ENCODE results near the gene KMT2D. TPM values are rescaled to one million over a fixed set of nuclear protein-coding genes. Genes with fewer than 3 reads are reported as not detected.

The KMT2D gene
- total and polyA plus RNA-seq, 2 donors (not counting 3 experiments of a cell fraction or from before 2014, with no cell fraction given), result 15.1 to 120 TPM

DNA sequence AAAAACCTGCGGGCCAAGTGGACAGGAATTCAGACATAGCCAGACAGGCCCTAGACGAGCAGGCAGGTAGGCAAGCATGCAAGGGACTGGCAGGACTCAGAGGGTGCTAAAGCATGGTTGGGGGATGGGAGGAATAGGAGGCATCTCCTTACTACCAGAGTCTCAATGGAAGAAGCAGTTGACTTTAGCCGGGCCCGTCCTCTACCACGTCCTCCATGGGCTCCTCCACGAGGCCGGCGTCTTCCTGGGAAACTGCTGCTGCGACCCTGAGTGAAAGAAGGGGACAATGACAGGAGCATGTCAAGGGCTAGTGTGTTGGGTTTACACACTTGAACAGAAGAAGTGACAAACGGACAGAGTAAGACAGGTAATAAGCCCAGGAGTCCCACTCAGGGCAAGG, 11.6 kb downstream of the KMT2D start:
- CTCF ChIA-PET, result interaction anchor here (0.9 to 1.4 kb wide), 7 partner anchors 8 to 43 kb away, joined by 3 to 5 read pairs (median 3); partner anchors contain the start of gene RHEBL1
- POLR2A ChIA-PET, result no interaction called here
- no TSS peak for BruUV-seq (replicated peaks)
- H3K9me1 ChIP-seq (replicated peaks; ENCODE audit: control insufficient read depth, extremely low read depth, insufficient read depth, low read length), result no peaks in the 10 kb centered on the region
- intact Hi-C loops (cut with micrococcal nuclease) (no loop called here), dilution Hi-C loops (cut with MboI; ENCODE audit: extremely low pct_ligation_motif_present, low sequenced_read_pairs) (no loop called here)
- TF ChIP-seq EZH2 (IDR thresholded peaks at IDR 0.05; ENCODE audit: borderline replicate concordance, low read depth, low read length, severe bottlenecking) (no peak), FOS (IDR thresholded peaks at IDR 0.05; ENCODE audit: borderline replicate concordance, insufficient read depth, low read length) (no peak), GATA2 (IDR thresholded peaks at IDR 0.05; ENCODE audit: insufficient read depth, insufficient read length, low read depth, low read length) (no peak), JUN (IDR thresholded peaks at IDR 0.05; ENCODE audit: borderline replicate concordance, insufficient read depth, insufficient read length, low read depth) (no peak)
- peaks cover 7% of the 10 kb centered on the region for H3K4me1 ChIP-seq (ENCODE audit: control insufficient read depth, extremely low read depth, insufficient read depth, low read length)
- no peaks in the 10 kb centered on the region for H3K9me3 ChIP-seq (replicated peaks; ENCODE audit: control insufficient read depth, insufficient read depth, low read length)
- no peak overlapping the region for H3K27ac ChIP-seq (ENCODE audit: insufficient read depth, low read depth, low read length)
- no peaks in the 10 kb centered on the region for H4K20me1 ChIP-seq (replicated peaks; ENCODE audit: control insufficient read depth, extremely low read depth, insufficient read depth, low read length)
- peaks cover 41 to 89% of the 10 kb centered on the region in 2 experiments for H3K36me3 ChIP-seq (ENCODE audit: control insufficient read depth in 2 of 2, extremely low read depth in 1 of 2, insufficient read depth in 2 of 2, low read length in 2 of 2)
- H3K4me3 ChIP-seq (replicated peaks in 1 of 3; ENCODE audit: insufficient read depth in 1 of 3, low read depth in 1 of 3, low read length in 3 of 3), result no peak overlapping the region
- H3K9ac ChIP-seq (replicated peaks; ENCODE audit: extremely low read depth, insufficient read depth, low read length), result no peak overlapping the region
- DNase-seq (ENCODE audit: low read depth, low spot score), result no peak
- no peaks in the 10 kb centered on the region for H3K27me3 ChIP-seq (ENCODE audit: control insufficient read depth in 2 of 2, insufficient read depth in 2 of 2, low read length in 2 of 2)
- H3K79me2 ChIP-seq (ENCODE audit: control insufficient read depth, insufficient read depth, low read length), result peaks cover 30% of the 10 kb centered on the region
- no peak for FAIRE-seq
- H3K4me2 ChIP-seq (ENCODE audit: insufficient read depth, low read length), result no peak overlapping the region
- no peak overlapping the region for H2AFZ ChIP-seq (ENCODE audit: low read depth, low read length)

DNA sequence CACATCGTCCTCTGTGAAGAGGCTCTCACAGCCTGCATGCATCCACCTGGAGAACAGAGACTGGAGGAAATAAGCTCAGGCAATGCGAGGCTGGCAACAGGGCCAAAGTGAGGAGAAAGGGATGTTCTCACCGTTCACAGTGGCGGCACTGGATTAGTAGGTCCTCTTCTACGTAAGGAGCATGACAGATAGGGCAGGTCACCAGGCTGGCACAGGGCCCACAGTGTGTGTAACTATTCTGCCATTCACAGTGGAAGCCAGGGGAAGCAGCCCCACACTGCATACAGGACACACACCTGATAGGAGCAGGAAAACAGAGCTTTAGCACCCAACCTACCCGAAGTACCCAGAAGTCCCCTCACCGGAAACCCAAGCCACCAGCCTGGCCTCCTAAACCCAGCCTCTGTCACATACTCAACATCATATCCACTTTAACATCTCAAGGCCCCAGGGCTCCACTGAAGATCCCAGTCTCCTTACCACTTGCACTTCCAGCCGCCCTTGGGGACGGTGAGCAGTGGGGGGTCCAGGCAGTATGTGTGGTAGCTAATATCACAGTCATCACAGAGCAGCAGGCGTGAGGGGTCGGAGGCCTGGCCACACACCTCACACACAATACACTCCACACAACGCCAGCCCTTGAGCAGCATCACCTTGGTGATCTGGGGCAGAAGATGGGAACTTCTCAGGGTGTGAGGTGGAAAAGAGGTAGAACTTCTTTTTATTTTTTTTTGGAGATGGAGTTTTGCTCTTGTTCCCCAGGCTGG, 14.3 kb downstream of the KMT2D start:
- BruUV-seq (replicated peaks), result no TSS peak
- Histone ChIP-seq H3K27ac (ENCODE audit: insufficient read depth, low read depth, low read length) (no peak overlapping the region), H3K79me2 (ENCODE audit: control insufficient read depth, insufficient read depth, low read length) (peaks cover 10% of the 10 kb centered on the region), H4K20me1 (replicated peaks; ENCODE audit: control insufficient read depth, extremely low read depth, insufficient read depth, low read length) (no peaks in the 10 kb centered on the region), H3K9ac (replicated peaks; ENCODE audit: extremely low read depth, insufficient read depth, low read length) (no peak overlapping the region), H3K4me2 (ENCODE audit: insufficient read depth, low read length) (no peak overlapping the region), H3K9me3 (replicated peaks; ENCODE audit: control insufficient read depth, insufficient read depth, low read length) (no peaks in the 10 kb centered on the region), H3K36me3 (ENCODE audit: control insufficient read depth in 2 of 2, extremely low read depth in 1 of 2, insufficient read depth in 2 of 2, low read length in 2 of 2) (peaks cover 47 to 88% of the 10 kb centered on the region in 2 experiments), H3K4me3 (replicated peaks in 1 of 3; ENCODE audit: insufficient read depth in 1 of 3, low read depth in 1 of 3, low read length in 3 of 3) (no peak overlapping the region), H3K9me1 (replicated peaks; ENCODE audit: control insufficient read depth, extremely low read depth, insufficient read depth, low read length) (no peaks in the 10 kb centered on the region), H3K27me3 (ENCODE audit: control insufficient read depth in 2 of 2, insufficient read depth in 2 of 2, low read length in 2 of 2) (no peaks in the 10 kb centered on the region), H3K4me1 (ENCODE audit: control insufficient read depth, extremely low read depth, insufficient read depth, low read length) (peaks cover 7% of the 10 kb centered on the region), H2AFZ (ENCODE audit: low read depth, low read length) (no peak overlapping the region)
- TF ChIP-seq JUN (IDR thresholded peaks at IDR 0.05; ENCODE audit: borderline replicate concordance, insufficient read depth, insufficient read length, low read depth) (no peak), POLR2AphosphoS5 (IDR thresholded peaks at IDR 0.05; ENCODE audit: insufficient read depth, low read depth, low read length) (no peak)
- TF ChIP-seq, protein P1, sequence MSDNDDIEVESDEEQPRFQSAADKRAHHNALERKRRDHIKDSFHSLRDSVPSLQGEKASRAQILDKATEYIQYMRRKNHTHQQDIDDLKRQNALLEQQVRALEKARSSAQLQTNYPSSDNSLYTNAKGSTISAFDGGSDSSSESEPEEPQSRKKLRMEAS (IDR thresholded peaks at IDR 0.05; ENCODE audit: insufficient read depth, insufficient read length), result no peak
- TF ChIP-seq, protein P2, sequence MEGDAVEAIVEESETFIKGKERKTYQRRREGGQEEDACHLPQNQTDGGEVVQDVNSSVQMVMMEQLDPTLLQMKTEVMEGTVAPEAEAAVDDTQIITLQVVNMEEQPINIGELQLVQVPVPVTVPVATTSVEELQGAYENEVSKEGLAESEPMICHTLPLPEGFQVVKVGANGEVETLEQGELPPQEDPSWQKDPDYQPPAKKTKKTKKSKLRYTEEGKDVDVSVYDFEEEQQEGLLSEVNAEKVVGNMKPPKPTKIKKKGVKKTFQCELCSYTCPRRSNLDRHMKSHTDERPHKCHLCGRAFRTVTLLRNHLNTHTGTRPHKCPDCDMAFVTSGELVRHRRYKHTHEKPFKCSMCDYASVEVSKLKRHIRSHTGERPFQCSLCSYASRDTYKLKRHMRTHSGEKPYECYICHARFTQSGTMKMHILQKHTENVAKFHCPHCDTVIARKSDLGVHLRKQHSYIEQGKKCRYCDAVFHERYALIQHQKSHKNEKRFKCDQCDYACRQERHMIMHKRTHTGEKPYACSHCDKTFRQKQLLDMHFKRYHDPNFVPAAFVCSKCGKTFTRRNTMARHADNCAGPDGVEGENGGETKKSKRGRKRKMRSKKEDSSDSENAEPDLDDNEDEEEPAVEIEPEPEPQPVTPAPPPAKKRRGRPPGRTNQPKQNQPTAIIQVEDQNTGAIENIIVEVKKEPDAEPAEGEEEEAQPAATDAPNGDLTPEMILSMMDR (IDR thresholded peaks at IDR 0.05; ENCODE audit: extremely low read depth in 1 of 2, insufficient read depth in 1 of 2, low read depth in 1 of 2, low read length in 2 of 2), result no peak
- no peak for FAIRE-seq
- no peak for DNase-seq (ENCODE audit: low read depth, low spot score)
- POLR2A ChIA-PET, result interaction anchor here (1.0 kb wide), 1 partner anchor 12 kb away, joined by 3 read pairs; no protein-coding TSS in a partner anchor
- dilution Hi-C loops (cut with MboI; ENCODE audit: extremely low pct_ligation_motif_present, low sequenced_read_pairs), result no loop called here
- intact Hi-C loops (cut with micrococcal nuclease), result no loop called here
- CTCF ChIA-PET, result interaction anchor here (1.0 kb wide), 1 partner anchor 17 kb away, joined by 4 read pairs; no protein-coding TSS in a partner anchor

Measured in endothelial cell of umbilical vein (primary cell).